CD4-positive, alpha-beta memory T cell (primary cell): Measurements from ENCODE around the gene RAB1A. TPM values are rescaled to one million over a fixed set of nuclear protein-coding genes. Genes with fewer than 3 reads are reported as not detected.
A peak's percentile ranks its signal among the peaks of the same experiment; 100 is the strongest.
"Not testable (repeated sequence)": the region's sequence is repeated elsewhere in the genome, so short reads cannot be mapped to it uniquely, and the experiment has no call there.

Source experiments
- CTCF ChIA-PET: fragments of 350-600 bp; sonication (Branson Sonifier 250); formaldehyde crosslinking; loops from one replicate; lab custom pipeline; 2021; ENCODE audit warnings: inconsistent platforms; ENCODE audit not compliant: partially characterized antibody; lab: Charles Lee
- POLR2A ChIA-PET: fragments of 350-600 bp; sonication (Branson Sonifier 250); formaldehyde crosslinking; loops from one replicate; lab custom pipeline; 2021; ENCODE audit not compliant: partially characterized antibody; lab: Charles Lee
- DNase-seq, 5 donors: peaks; one replicate each; pipeline versions ENCODE4 v3.0.0 to v3.0.0-alpha.2; 2020 to 2022; ENCODE audit warnings: mixed read lengths in 1 of 5
- H3K27ac ChIP-seq: one replicate; pipeline ENCODE4 v1.7.0; 2013; ENCODE audit warnings: low read depth, low read length
- H3K27me3 ChIP-seq: 2 replicates; pipeline ENCODE4 v1.7.0; 2013; ENCODE audit warnings: mild to moderate bottlenecking, low read length, moderate library complexity; ENCODE audit not compliant: insufficient read depth
- H3K36me3 ChIP-seq: 2 replicates; pipeline ENCODE4 v1.7.0; 2013; ENCODE audit warnings: mild to moderate bottlenecking, low read length, moderate library complexity; ENCODE audit not compliant: insufficient read depth
- H3K4me1 ChIP-seq: 2 replicates; pipeline ENCODE4 v1.7.0; 2013; ENCODE audit warnings: mild to moderate bottlenecking, low read length, moderate library complexity; ENCODE audit not compliant: insufficient read depth
- H3K4me3 ChIP-seq, 2 donors: one replicate each; pipeline ENCODE4 v1.7.0; 2013; ENCODE audit warnings: low read length in 2 of 2, mild to moderate bottlenecking in 1 of 2
- H3K9me3 ChIP-seq, 2 donors: one replicate each; pipeline ENCODE4 v1.7.0; 2013; ENCODE audit warnings: low read length in 2 of 2, control low read depth in 1 of 2; ENCODE audit not compliant: control insufficient read depth in 1 of 2
- H3K27ac Mint-ChIP-seq, 7 donors: one replicate each; pipeline ENCODE4 v1.8.0; 2020 to 2021; ENCODE audit warnings: mixed read lengths in 7 of 7, mild to moderate bottlenecking in 6 of 7, inconsistent platforms in 3 of 7, moderate library complexity in 3 of 7
- H3K27me3 Mint-ChIP-seq, 2 donors: one replicate each; pipeline ENCODE4 v1.8.0; 2020 to 2021; ENCODE audit warnings: mixed read lengths in 2 of 2
- H3K36me3 Mint-ChIP-seq, 2 donors: one replicate each; pipeline ENCODE4 v1.8.0; 2020 to 2021; ENCODE audit warnings: mixed read lengths in 2 of 2, inconsistent platforms in 1 of 2, mild to moderate bottlenecking in 1 of 2
- H3K4me1 Mint-ChIP-seq, 4 donors: one replicate each; pipeline ENCODE4 v1.8.0; 2020 to 2021; ENCODE audit warnings: mixed read lengths in 4 of 4, mild to moderate bottlenecking in 1 of 4
- H3K4me3 Mint-ChIP-seq, 8 donors: one replicate each; pipeline ENCODE4 v1.8.0; 2020 to 2021; ENCODE audit warnings: mixed read lengths in 8 of 8, mild to moderate bottlenecking in 7 of 8, moderate library complexity in 6 of 8, inconsistent platforms in 3 of 8
- H3K9me3 Mint-ChIP-seq, 8 donors: one replicate each; pipeline ENCODE4 v1.8.0; 2020 to 2021; ENCODE audit warnings: mixed read lengths in 8 of 8, mild to moderate bottlenecking in 5 of 8, inconsistent platforms in 3 of 8, moderate library complexity in 1 of 8
- intact Hi-C: fragments of 100-400 bp; cut with micrococcal nuclease; formaldehyde crosslinking; loops from one replicate; pipeline ENCODE4 v1.15.1; 2023
- polyA plus RNA-seq, 2 donors: library from polyadenylated mRNA; unstranded; fragments of 300-500 nt; fragmentation: Illumina TruSeq; gene quantifications; one replicate each; pipeline ENCODE4 v1.2.3, GENCODE V29; 2021
- total RNA-seq, 2 experiments: library from RNA; stranded (reverse); gene quantifications; one replicate each; pipeline ENCODE4 v1.2.3, GENCODE V29; 2021

RAB1A gene
- total and polyA plus RNA-seq, 4 experiments from 2014 or later = 53.2 to 81.6 (median 55.9) TPM

DNA sequence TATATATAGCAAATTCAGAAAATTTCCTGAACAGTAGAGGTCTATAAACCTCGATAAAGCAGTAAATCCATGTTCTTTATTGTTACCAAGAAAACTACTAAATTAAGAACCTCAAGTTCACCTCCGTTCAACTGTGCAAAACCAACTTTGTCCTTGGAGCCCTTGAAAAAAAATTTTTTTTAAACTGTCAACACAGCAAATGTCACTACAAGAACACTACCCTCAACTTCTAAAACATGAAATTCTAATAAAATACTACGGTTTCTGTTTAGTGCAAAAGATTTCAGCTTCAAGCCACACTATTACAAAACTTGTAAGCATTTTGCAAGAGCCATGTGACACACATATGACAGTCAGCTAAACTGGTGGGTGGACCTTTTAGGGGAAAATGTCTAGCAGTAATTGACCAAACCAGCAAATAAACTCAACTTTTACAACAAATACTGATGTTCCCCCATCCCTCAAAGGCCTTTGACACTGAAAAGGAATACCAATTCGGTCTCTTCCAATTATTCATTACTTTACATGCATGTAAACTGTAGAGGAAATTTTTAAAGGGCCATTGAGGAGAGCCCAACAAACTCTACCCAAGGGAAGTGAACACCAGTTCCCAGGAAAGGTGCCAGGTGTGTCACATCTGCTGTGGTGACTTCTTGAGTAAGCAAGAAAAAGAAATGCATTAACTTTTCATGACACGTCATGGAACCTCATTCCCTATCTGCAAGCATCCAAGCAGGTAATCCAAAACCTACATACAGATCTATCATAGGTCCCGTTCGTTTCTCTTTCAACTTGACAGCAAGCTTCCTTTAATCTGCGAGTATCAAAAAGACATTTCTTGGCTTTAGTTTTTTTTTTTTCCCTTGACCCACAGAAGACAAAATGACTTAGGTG lies 1.4 kb downstream of the RAB1A start:
- ChIA-PET POLR2A (interaction anchor here (0.7 to 5.5 kb wide), 13 partner anchors 10 to 475 kb away, joined by 3 to 85 read pairs (median 9); partner anchors contain the start of genes ACTR2, CEP68, SERTAD2 and SLC1A4), CTCF (interaction anchor here (1.4 to 2.6 kb wide), 5 partner anchors 9 to 99 kb away, joined by 3 to 22 read pairs (median 10); partner anchors contain the start of genes ACTR2 and CEP68)
- peak overlapping the region; percentile 97 to 100 (median 99) for H3K4me3 Mint-ChIP-seq
- no peaks in the 10 kb centered on the region for H3K9me3 Mint-ChIP-seq
- peaks cover 23 to 59% (median 36%) of the 10 kb centered on the region in 4 donors for H3K4me1 Mint-ChIP-seq
- DNase-seq = no peak
- no peaks in the 10 kb centered on the region for H3K27me3 Mint-ChIP-seq
- peak overlapping the region; percentile 69 to 94 for H3K4me3 ChIP-seq
- peak overlapping the region; percentile 94 to 100 (median 99) for H3K27ac Mint-ChIP-seq
- intact Hi-C loops = loop anchor here (2.0 kb wide), 1 partner anchor 1540 kb away; the partner anchor contains the start of genes MDH1 and WDPCP
- no peaks in the 10 kb centered on the region for H3K9me3 ChIP-seq
- peak overlapping the region; percentile 97 for H3K27ac ChIP-seq
- peaks cover 59% of the 10 kb centered on the region for H3K4me1 ChIP-seq
- H3K27me3 ChIP-seq = no peaks in the 10 kb centered on the region
- peaks cover 4 to 14% of the 10 kb centered on the region in 2 donors for H3K36me3 Mint-ChIP-seq
- H3K36me3 ChIP-seq = no peaks in the 10 kb centered on the region

DNA sequence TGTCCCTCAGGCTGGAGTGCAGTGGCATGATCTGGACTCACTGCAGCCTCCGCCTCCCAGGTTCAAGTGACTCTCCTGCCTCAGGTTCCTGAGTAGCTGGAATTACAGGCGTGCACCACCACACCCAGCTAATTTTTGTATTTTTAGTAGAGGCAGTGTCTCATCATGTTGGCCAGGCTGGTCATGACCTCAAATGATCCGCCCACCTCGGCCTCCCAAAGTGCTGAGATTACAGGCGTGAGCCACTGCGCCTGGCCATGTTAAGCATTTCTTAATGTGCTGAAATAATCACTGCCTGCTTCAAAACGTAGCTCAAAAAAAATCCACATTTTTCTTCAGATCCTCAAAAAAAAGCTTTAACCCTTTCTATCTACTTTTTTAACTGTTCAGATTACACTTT lies 4.4 kb downstream of the RAB1A start:
- ChIA-PET CTCF (interaction anchor here (0.6 to 1.4 kb wide), 9 partner anchors 12 to 1107 kb away, joined by 3 to 4 read pairs (median 3); no protein-coding TSS in a partner anchor), POLR2A (interaction anchor here (1.7 kb wide), 1 partner anchor 69 kb away, joined by 6 read pairs; the partner anchor contains the start of gene CEP68)
- intact Hi-C loops, H3K27me3 Mint-ChIP-seq, H3K9me3 Mint-ChIP-seq, H3K27ac ChIP-seq, DNase-seq, H3K27me3 ChIP-seq, H3K36me3 ChIP-seq, H3K27ac Mint-ChIP-seq, H3K9me3 ChIP-seq, H3K4me3 ChIP-seq: not testable (repeated sequence)
- Mint-ChIP-seq H3K36me3 (peaks cover 4 to 22% of the 10 kb centered on the region in 2 donors), H3K4me1 (peaks cover 33 to 84% (median 55%) of the 10 kb centered on the region in 4 donors), H3K4me3 (peak overlapping the region in 1 of 8 donors; percentile 23)
- H3K4me1 ChIP-seq = peaks cover 84% of the 10 kb centered on the region

DNA sequence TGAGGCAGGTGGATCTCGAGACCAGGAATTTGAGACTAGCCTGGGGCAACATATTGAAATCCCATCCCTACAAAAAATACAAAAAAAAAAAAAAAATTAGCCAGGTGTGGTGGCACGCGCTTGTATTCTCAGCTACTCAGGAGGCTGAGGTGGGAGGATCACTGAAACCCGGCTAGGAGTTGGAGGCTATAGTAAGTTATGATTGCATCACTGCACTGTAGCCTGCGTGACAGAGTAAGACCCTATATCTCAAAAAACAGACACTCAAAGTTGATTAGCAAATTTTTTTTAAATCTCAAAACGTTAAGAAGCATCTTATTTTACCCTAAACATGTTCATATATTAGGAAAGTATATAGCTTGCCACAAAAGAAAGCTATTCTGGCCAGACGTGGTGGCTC lies 7.6 kb downstream of the RAB1A start:
- Mint-ChIP-seq H3K4me3 (peak overlapping the region in 3 of 8 donors; percentile 10 to 69 (median 13)), H3K4me1 (peaks cover 31 to 90% (median 60%) of the 10 kb centered on the region in 4 donors), H3K36me3 (peaks cover 4 to 16% of the 10 kb centered on the region in 2 donors), H3K27me3 (no peaks in the 10 kb centered on the region), H3K27ac (peak overlapping the region in 1 of 7 donors; percentile 40), H3K9me3 (peaks cover 0 to 2% (median 0%) of the 10 kb centered on the region in 8 donors)
- no peak overlapping the region for H3K27ac ChIP-seq
- H3K27me3 ChIP-seq = no peaks in the 10 kb centered on the region
- no peaks in the 10 kb centered on the region for H3K36me3 ChIP-seq
- H3K4me1 ChIP-seq = peaks cover 87% of the 10 kb centered on the region
- ChIA-PET CTCF (interaction anchor here (0.7 kb wide), 1 partner anchor 55 kb away, joined by 4 read pairs; no protein-coding TSS in a partner anchor), POLR2A (interaction anchor here (0.8 to 1.0 kb wide), 2 partner anchors 8 to 10 kb away, joined by 3 to 4 read pairs; partner anchors contain the start of gene RAB1A)
- DNase-seq = no peak
- intact Hi-C loops = no loop called here
- no peaks in the 10 kb centered on the region for H3K9me3 ChIP-seq
- no peak overlapping the region for H3K4me3 ChIP-seq

DNA sequence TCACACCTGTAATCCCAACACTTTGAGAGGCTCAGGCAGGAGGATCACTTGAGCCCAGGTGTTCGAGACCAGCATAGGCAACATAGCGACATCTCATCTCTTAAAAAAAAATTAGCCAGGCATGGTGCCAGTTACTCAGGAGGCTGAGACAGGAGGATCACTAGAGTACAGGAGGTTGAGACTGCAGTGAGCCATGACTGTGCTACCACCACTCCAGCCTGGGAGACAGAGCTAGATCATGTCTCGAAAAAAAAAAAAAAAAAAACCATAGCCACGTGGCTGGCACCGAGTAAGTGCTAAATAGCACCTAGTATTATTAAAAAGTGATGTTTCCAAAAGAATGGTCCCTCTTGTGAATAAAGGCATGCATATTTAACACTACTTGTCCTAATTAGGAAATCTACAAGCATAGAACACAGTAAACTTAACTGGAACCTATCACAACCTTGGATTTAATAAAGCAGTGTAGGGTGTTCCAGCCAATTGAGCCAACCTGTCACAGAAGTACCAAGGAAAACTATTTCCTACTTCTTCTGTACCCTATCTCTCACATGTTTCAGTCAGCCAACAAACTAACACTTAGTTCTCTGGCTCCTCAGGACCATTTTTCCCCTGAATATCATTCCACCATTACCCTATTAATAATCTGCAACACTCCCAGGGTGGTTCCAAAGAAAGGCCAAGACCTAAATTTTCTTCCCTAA lies 8.8 kb downstream of the RAB1A start:
- POLR2A ChIA-PET = interaction anchor here (1.0 kb wide), 1 partner anchor 9 kb away, joined by 4 read pairs; the partner anchor contains the start of gene RAB1A
- H3K36me3 Mint-ChIP-seq = peaks cover 0 to 20% of the 10 kb centered on the region in 2 donors
- H3K4me3 Mint-ChIP-seq = peak overlapping the region in 7 of 8 donors; percentile 5 to 76 (median 39)
- peaks cover 0 to 2% (median 0%) of the 10 kb centered on the region in 8 donors for H3K9me3 Mint-ChIP-seq
- H3K4me1 ChIP-seq = peaks cover 87% of the 10 kb centered on the region
- H3K4me1 Mint-ChIP-seq = peaks cover 31 to 95% (median 59%) of the 10 kb centered on the region in 4 donors
- no peaks in the 10 kb centered on the region for H3K9me3 ChIP-seq
- no peaks in the 10 kb centered on the region for H3K36me3 ChIP-seq
- no peak overlapping the region for H3K27ac ChIP-seq
- no peak overlapping the region for H3K4me3 ChIP-seq
- H3K27me3 Mint-ChIP-seq = no peaks in the 10 kb centered on the region
- intact Hi-C loops = no loop called here
- H3K27ac Mint-ChIP-seq = peak overlapping the region in 4 of 7 donors; percentile 13 to 44 (median 22)
- H3K27me3 ChIP-seq = no peaks in the 10 kb centered on the region
- no peak for DNase-seq
- CTCF ChIA-PET = no interaction called here

DNA sequence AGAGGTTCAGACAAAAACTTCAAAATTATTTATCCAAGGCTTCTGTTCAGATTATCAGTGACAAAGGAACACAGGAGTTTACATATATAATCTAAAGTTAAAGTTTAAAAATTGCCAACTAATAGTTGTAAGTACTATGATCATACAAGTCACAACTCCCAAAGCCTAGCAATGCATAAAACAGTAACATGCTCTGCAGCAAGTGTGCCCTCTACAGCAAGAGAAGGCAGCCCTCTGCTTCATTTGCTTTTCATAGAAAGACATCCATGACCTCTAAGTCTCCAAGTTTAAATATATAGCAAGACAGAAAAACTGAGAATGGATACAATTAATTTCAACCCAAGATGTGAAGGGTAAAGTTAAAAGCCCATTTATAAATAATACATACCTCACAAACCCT lies 13.3 kb downstream of the RAB1A start:
- peaks cover 5 to 30% of the 10 kb centered on the region in 2 donors for H3K36me3 Mint-ChIP-seq
- peaks cover 40 to 87% (median 65%) of the 10 kb centered on the region in 4 donors for H3K4me1 Mint-ChIP-seq
- no peak for DNase-seq
- H3K9me3 Mint-ChIP-seq = no peaks in the 10 kb centered on the region
- no peaks in the 10 kb centered on the region for H3K27me3 ChIP-seq
- H3K27me3 Mint-ChIP-seq = no peaks in the 10 kb centered on the region
- H3K27ac Mint-ChIP-seq = peak overlapping the region in 3 of 7 donors; percentile 20 to 57 (median 47)
- H3K36me3 ChIP-seq = no peaks in the 10 kb centered on the region
- CTCF ChIA-PET = no interaction called here
- intact Hi-C loops = no loop called here
- H3K4me3 Mint-ChIP-seq = peak overlapping the region in 4 of 8 donors; percentile 18 to 51 (median 32)
- H3K9me3 ChIP-seq = no peaks in the 10 kb centered on the region
- peaks cover 61% of the 10 kb centered on the region for H3K4me1 ChIP-seq
- no peak overlapping the region for H3K4me3 ChIP-seq
- no peak overlapping the region for H3K27ac ChIP-seq
- POLR2A ChIA-PET = no interaction called here

DNA sequence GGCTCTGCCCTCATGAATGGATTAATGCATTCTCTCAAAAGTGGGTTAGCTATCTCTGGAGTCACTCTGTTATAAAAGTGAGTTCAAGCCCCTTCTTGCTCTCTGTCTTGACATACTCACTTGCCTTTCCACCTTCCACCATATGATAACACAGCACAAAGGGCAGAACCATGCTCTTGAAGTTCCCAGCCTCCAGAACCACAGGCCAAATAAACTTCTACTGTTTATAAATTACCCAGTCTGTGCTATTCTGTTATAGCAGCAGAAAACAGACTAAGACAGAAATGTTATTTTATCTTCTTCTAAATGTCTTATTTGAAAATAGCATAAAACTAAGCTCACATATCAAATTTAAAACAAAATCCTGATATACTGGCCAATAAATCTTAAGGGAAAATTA lies 15.0 kb downstream of the RAB1A start:
- Mint-ChIP-seq H3K36me3 (peaks cover 6 to 22% of the 10 kb centered on the region in 2 donors), H3K27me3 (no peaks in the 10 kb centered on the region), H3K9me3 (no peaks in the 10 kb centered on the region), H3K27ac (peak overlapping the region in 1 of 7 donors; percentile 64), H3K4me3 (peak overlapping the region in 3 of 8 donors; percentile 3 to 76 (median 51)), H3K4me1 (peaks cover 33 to 87% (median 62%) of the 10 kb centered on the region in 4 donors)
- CTCF ChIA-PET = no interaction called here
- Histone ChIP-seq H3K4me3 (no peak overlapping the region), H3K27me3 (no peaks in the 10 kb centered on the region), H3K36me3 (no peaks in the 10 kb centered on the region), H3K9me3 (no peaks in the 10 kb centered on the region), H3K27ac (no peak overlapping the region), H3K4me1 (peaks cover 49% of the 10 kb centered on the region)
- DNase-seq = no peak
- intact Hi-C loops = no loop called here
- POLR2A ChIA-PET = interaction anchor here (3.1 kb wide), 1 partner anchor 15 kb away, joined by 16 read pairs; the partner anchor contains the start of gene RAB1A
